Measurements from ENCODE around the gene TAS2R4.
"Not testable (repeated sequence)": the region's sequence is repeated elsewhere in the genome, so short reads cannot be mapped to it uniquely, and the experiment has no call there.

Gene TAS2R4

DNA sequence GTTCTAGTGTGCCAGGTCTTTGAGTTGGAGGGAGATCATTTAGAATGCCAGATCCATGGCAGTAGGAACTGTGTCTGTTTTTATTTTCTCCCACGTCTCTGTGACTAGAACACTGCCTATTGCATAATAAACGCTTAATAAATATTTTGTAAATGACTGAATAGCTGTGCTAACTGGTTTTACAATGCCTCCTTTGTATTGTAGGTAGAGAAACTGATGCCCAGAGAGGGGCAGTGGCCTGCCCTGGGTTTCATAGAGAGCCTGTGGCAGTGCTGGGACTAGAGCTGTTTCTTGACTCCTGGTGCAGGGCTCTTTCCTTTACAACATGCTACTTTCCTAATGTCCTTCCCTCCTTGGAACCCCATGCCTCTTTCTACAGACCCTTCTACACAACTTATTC, 16.1 kb downstream of the TAS2R4 start:
- intact Hi-C loops (cut with DNase I), result no loop called here
- DNase-seq, result no peak

DNA sequence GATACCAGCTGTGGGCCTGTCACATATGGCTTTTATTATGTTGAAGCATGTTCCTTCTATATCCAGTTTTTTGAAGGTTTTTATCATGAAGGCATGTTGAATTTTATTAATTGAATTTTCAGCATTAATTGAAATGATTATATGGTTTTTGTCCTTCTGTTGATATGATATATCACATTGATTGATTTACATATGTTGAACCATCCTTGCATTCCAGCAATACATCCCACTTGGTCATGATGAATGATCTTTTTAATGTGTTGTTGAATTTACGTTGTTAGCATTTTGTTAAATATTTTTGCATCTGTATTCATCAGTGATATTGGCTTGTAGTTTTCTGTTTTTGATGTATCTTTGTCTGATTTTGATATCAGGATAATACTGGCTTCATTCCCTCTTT, 43.6 kb downstream of the TAS2R4 start:
- intact Hi-C loops (cut with DNase I), result no loop called here
- DNase-seq, result no peak

DNA sequence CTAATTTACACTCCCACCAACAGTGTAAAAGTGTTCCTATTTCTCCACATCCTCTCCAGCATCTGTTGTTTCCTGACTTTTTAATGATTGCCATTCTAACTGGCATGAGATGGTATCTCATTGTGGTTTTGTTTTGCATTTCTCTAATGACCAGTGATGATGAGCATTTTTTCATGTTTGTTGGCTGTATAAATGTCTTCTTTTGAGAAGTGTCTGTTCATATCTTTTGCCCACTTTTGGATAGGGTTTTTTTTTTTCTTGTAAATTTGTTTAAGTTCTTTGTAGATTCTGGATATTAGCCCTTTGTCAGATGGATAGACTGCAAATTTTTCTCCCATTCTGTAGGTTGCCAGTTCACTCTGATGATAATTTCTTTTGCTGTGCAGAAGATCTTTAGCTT, 46.0 kb downstream of the TAS2R4 start:
- DNase-seq; intact Hi-C loops (cut with DNase I): not testable (repeated sequence)

All from head of caudate nucleus (tissue), 42 donors.